Lower leg skin (tissue), 3 donors: ENCODE measurements around the gene GPC3.

Source experiments
- CTCF ChIP-seq, 3 donors: fragments of 450-650 bp; IDR thresholded peaks; one replicate each; pipeline ENCODE4 v1.5.1; 2016; ENCODE audit warnings: antibody characterized with exemption in 3 of 3, mild to moderate bottlenecking in 3 of 3, moderate library complexity in 2 of 3
- POLR2A ChIP-seq, 2 donors: fragments of 450-650 bp; IDR thresholded peaks; one replicate each; pipeline ENCODE4 v1.6.1; 2016 to 2017; ENCODE audit warnings: antibody characterized with exemption in 2 of 2, mild to moderate bottlenecking in 1 of 2, moderate library complexity in 1 of 2

GRCh38 chrX:133576876-133577275 lies 408.5 kb downstream of the GPC3 start:
- TF ChIP-seq POLR2A (IDR thresholded peaks at IDR 0.05) (no peak), CTCF (IDR thresholded peaks at IDR 0.05) (no peak)
